Measurements from ENCODE around the gene ASTN2. TPM values are rescaled to one million over a fixed set of nuclear protein-coding genes. Genes with fewer than 3 reads are reported as not detected.

ASTN2 gene
- total RNA-seq, 1 donor from 2014 or later, result 10.0 TPM

GRCh38 chr9:116468369-116468768, 946.5 kb downstream of the ASTN2 start:
- H3K4me1 Mint-ChIP-seq (ENCODE audit: unreplicated experiment), result peaks cover 13% of the 10 kb centered on the region
- no peak overlapping the region for H3K4me3 Mint-ChIP-seq (ENCODE audit: unreplicated experiment)
- no peaks in the 10 kb centered on the region for H3K36me3 Mint-ChIP-seq (ENCODE audit: low read depth, unreplicated experiment)

GRCh38 chr9:116467740-116468351, 947.0 kb downstream of the ASTN2 start:
- no peak for DNase-seq (ENCODE audit: low spot score)
- Mint-ChIP-seq H3K36me3 (ENCODE audit: low read depth, unreplicated experiment) (no peaks in the 10 kb centered on the region), H3K27ac (ENCODE audit: unreplicated experiment) (no peak overlapping the region), H3K4me3 (ENCODE audit: unreplicated experiment) (no peak overlapping the region), H3K27me3 (ENCODE audit: unreplicated experiment) (peaks cover 4% of the 10 kb centered on the region), H3K4me1 (ENCODE audit: unreplicated experiment) (peaks cover 13% of the 10 kb centered on the region), H3K9me3 (ENCODE audit: unreplicated experiment) (no peaks in the 10 kb centered on the region)
- no peak for TF ChIP-seq CTCF (IDR thresholded peaks at IDR 0.05; ENCODE audit: unreplicated experiment)

More at GRCh38 chr9:116468369-116468768, 946.5 kb downstream of the ASTN2 start:
- no peak for TF ChIP-seq CTCF (IDR thresholded peaks at IDR 0.05; ENCODE audit: unreplicated experiment)
- peaks cover 4% of the 10 kb centered on the region for H3K27me3 Mint-ChIP-seq (ENCODE audit: unreplicated experiment)
- no peak overlapping the region for H3K27ac Mint-ChIP-seq (ENCODE audit: unreplicated experiment)
- DNase-seq (ENCODE audit: low spot score), result no peak
- H3K9me3 Mint-ChIP-seq (ENCODE audit: unreplicated experiment), result no peaks in the 10 kb centered on the region

GRCh38 chr9:116466271-116467235, 948.3 kb downstream of the ASTN2 start:
- H3K27ac Mint-ChIP-seq (ENCODE audit: unreplicated experiment), result no peak overlapping the region
- peaks cover 8% of the 10 kb centered on the region for H3K4me1 Mint-ChIP-seq (ENCODE audit: unreplicated experiment)
- H3K36me3 Mint-ChIP-seq (ENCODE audit: low read depth, unreplicated experiment), result no peaks in the 10 kb centered on the region
- peaks cover 4% of the 10 kb centered on the region for H3K27me3 Mint-ChIP-seq (ENCODE audit: unreplicated experiment)
- DNase-seq (ENCODE audit: low spot score), result no peak
- no peak for TF ChIP-seq CTCF (IDR thresholded peaks at IDR 0.05; ENCODE audit: unreplicated experiment)
- no peak overlapping the region for H3K4me3 Mint-ChIP-seq (ENCODE audit: unreplicated experiment)
- no peaks in the 10 kb centered on the region for H3K9me3 Mint-ChIP-seq (ENCODE audit: unreplicated experiment)

- Mint-ChIP-seq H3K4me3 (ENCODE audit: unreplicated experiment) (no peak overlapping the region), H3K27ac (ENCODE audit: unreplicated experiment) (no peak overlapping the region), H3K9me3 (ENCODE audit: unreplicated experiment) (no peaks in the 10 kb centered on the region), H3K36me3 (ENCODE audit: low read depth, unreplicated experiment) (no peaks in the 10 kb centered on the region), H3K4me1 (ENCODE audit: unreplicated experiment) (peaks cover under 1% of the 10 kb centered on the region), H3K27me3 (ENCODE audit: unreplicated experiment) (peaks cover 4% of the 10 kb centered on the region)
- TF ChIP-seq CTCF (IDR thresholded peaks at IDR 0.05; ENCODE audit: unreplicated experiment), result no peak
- no peak for DNase-seq (ENCODE audit: low spot score)
Measured at GRCh38 chr9:116465576-116466270, 949.1 kb downstream of the ASTN2 start.
